GM12874 (cell line): ENCODE results near the gene TUBG2.

Source experiments
- CTCF ChIP-seq: IDR thresholded peaks from 2 replicates; pipeline ENCODE4 v1.5.1; 2011; ENCODE audit warnings: low read depth, mild to moderate bottlenecking, control low read depth, low read length, moderate library complexity; ENCODE audit not compliant: insufficient read depth

The TUBG2 gene

GRCh38 chr17:42704490-42704836, 45.4 kb downstream of the TUBG2 start:
- TF ChIP-seq CTCF, result no peak

DNA sequence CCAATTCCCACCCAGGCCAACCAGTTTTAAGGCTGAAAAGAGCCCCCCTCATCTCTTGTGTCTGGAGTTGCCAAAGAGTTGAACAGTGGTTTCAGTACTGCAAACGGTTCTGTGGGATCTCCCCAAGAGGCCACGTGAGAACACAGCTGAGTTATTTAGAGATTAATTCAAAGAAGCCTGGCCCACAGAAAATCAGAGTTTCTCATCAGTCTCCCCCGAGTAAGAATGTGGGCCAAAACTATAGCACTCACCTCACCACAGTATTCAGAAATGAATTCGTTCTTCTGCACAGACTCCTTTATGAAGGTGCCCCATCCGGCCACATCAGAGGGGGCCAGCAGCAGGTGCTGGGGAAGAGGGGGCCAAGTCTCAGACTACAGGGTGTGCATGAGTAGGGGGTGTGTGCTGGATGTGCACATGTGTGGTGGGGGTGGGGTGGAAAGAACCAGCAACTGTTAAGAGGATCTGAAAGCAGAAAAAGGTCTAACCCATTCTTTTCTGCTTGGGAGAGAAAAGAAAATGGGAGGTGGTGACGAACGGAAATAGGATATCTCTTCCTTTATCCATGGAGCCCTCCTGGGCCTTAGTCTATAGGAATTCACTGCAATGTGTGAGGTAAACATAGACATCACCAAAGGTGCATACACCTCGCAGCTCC, 45.9 kb downstream of the TUBG2 start:
- no peak for TF ChIP-seq CTCF

DNA sequence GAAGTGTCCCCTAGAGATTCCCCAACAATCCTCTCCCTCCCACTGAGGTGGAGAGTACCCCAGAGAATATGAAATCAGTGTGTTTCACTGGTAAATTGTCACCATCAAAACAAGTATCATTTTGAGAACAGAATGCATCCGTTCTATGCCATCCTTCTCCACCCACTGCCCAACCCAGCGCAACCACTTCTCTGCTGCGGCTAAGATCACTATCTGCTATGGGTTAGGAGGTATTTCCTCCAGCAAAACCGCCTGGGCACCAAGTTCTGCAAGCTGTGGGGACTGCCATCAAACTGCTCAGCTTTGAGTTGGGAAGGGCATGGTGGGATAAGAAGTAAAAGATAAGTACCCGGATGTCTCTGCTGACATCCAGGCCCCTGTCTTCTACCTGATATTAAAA, 47.6 kb downstream of the TUBG2 start:
- TF ChIP-seq CTCF, result no peak

DNA sequence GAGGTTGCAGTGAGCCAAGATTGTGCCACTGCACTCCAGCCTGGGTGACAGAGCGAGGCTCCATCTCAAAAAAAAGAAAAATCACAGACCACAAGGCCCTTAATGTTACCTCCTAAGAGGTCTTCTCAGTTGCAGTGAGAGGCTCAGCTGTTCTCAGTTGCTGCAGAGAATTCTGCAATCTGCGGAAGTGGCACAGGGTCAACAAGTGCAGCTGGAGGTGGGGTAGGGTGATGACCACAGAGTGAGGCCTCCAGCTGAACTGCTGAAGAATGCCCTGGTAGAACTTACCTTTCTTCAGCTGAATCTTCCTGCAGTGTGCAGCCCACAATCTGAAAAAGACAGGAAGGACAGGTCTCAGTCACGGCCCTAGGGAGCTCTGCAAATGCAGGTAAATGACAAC, 49.5 kb downstream of the TUBG2 start:
- TF ChIP-seq CTCF, result no peak

- no peak for TF ChIP-seq CTCF
Measured at GRCh38 chr17:42709561-42709960, 50.5 kb downstream of the TUBG2 start.
